Smooth muscle cell (in vitro differentiated cells): Measurements from ENCODE around the gene CRYGA. TPM values are rescaled to one million over a fixed set of nuclear protein-coding genes. Genes with fewer than 3 reads are reported as not detected.
A peak's percentile ranks its signal among the peaks of the same experiment; 100 is the strongest.

Experiments
- DNase-seq: peaks from one replicate; lab custom pipeline; 2025; ENCODE audit not compliant: unreplicated experiment; lab: John Stamatoyannopoulos, UW
- H2AFZ ChIP-seq: fragments of 200-600 bp; sonication (generic); 2 replicates; pipeline ENCODE4 v1.6.0; 2016; ENCODE audit warnings: antibody characterized with exemption, low read depth, mild to moderate bottlenecking
- H3F3A ChIP-seq: fragments of 200-600 bp; sonication (generic); 2 replicates; pipeline ENCODE4 v1.6.0; 2017; ENCODE audit warnings: antibody characterized with exemption, low read depth
- H3K27ac ChIP-seq: fragments of 200-600 bp; sonication (generic); 2 replicates; pipeline ENCODE4 v1.5.1; 2016; ENCODE audit warnings: low read depth, mild to moderate bottlenecking
- H3K27me3 ChIP-seq: fragments of 200-600 bp; sonication (generic); 2 replicates; pipeline ENCODE4 v1.6.1; 2016; ENCODE audit warnings: low read depth, mild to moderate bottlenecking
- H3K36me3 ChIP-seq: fragments of 200-600 bp; sonication (generic); 2 replicates; pipeline ENCODE4 v1.5.1; 2016; ENCODE audit warnings: low read depth
- H3K4me1 ChIP-seq: fragments of 200-600 bp; sonication (generic); 2 replicates; pipeline ENCODE4 v1.5.1; 2016; ENCODE audit warnings: low read depth
- H3K4me2 ChIP-seq: fragments of 200-600 bp; sonication (generic); 2 replicates; pipeline ENCODE4 v1.6.0; 2016; ENCODE audit warnings: mild to moderate bottlenecking
- H3K4me3 ChIP-seq: fragments of 200-600 bp; sonication (generic); 2 replicates; pipeline ENCODE4 v1.5.1; 2016; ENCODE audit warnings: mild to moderate bottlenecking
- H3K79me2 ChIP-seq: fragments of 200-600 bp; sonication (generic); 2 replicates; pipeline ENCODE4 v1.6.0; 2016; ENCODE audit warnings: low read depth, mild to moderate bottlenecking
- H3K9ac ChIP-seq: fragments of 200-600 bp; sonication (generic); 2 replicates; pipeline ENCODE4 v1.6.0; 2016; ENCODE audit warnings: low read depth
- H3K9me3 ChIP-seq: fragments of 200-600 bp; sonication (generic); replicated peaks from 2 replicates; pipeline ENCODE4 v1.5.1; 2016; ENCODE audit warnings: low read depth
- H4K20me1 ChIP-seq: fragments of 200-600 bp; sonication (generic); 2 replicates; pipeline ENCODE4 v1.6.0; 2016; ENCODE audit warnings: low read depth
- CTCF ChIP-seq: fragments of 200-600 bp; sonication (generic); IDR thresholded peaks from 2 replicates; pipeline ENCODE4 v1.5.1; 2017; ENCODE audit warnings: borderline replicate concordance, mild to moderate bottlenecking, antibody characterized with exemption; ENCODE audit not compliant: insufficient read depth, poor library complexity, severe bottlenecking
- WGBS: methylation state at CpG from one replicate; pipeline ENCODE4 v1.1.7; 2016; ENCODE audit warnings: low lambda C conversion rate; 5-methylcytosine and 5-hydroxymethylcytosine counted together
- polyA plus RNA-seq: library from polyadenylated mRNA; unstranded; fragments of >200 nt; fragmentation: Nextera tagmentation; extraction: Ambion mirVana; gene quantifications from 2 replicates; pipeline ENCODE4 v1.2.1, GENCODE V29; 2016
- total RNA-seq: library from RNA; depleted of rRNA; stranded (reverse); fragments of >200 nt; gene quantifications from 2 replicates; pipeline ENCODE4 v1.2.3, GENCODE V29; 2014

The CRYGA gene
- total and polyA plus RNA-seq, 2 experiments from 2014 or later, result not detected

GRCh38 chr2:208135794-208136715 lies 27.3 kb downstream of the CRYGA start:
- no peaks in the 10 kb centered on the region for H4K20me1 ChIP-seq
- no peak overlapping the region for H3K9ac ChIP-seq
- no peaks in the 10 kb centered on the region for H3K27me3 ChIP-seq
- peaks cover 10% of the 10 kb centered on the region for H3F3A ChIP-seq
- H3K4me2 ChIP-seq, result peak overlapping the region; percentile 23
- DNase-seq, result no peak
- H3K27ac ChIP-seq, result peak overlapping the region; percentile 39
- no peaks in the 10 kb centered on the region for H3K4me1 ChIP-seq
- WGBS, result 47% methylated on average over 11 of the region's 11 CpGs
- TF ChIP-seq CTCF, result no peak
- no peak overlapping the region for H3K4me3 ChIP-seq
- H2AFZ ChIP-seq, result no peak overlapping the region
- H3K79me2 ChIP-seq, result no peaks in the 10 kb centered on the region
- no peaks in the 10 kb centered on the region for H3K9me3 ChIP-seq
- no peaks in the 10 kb centered on the region for H3K36me3 ChIP-seq

- 40% methylated on average over 8 of the region's 8 CpGs for WGBS
- no peaks in the 10 kb centered on the region for H3K4me1 ChIP-seq
- H3K79me2 ChIP-seq, result no peaks in the 10 kb centered on the region
- H3K9me3 ChIP-seq, result no peaks in the 10 kb centered on the region
- no peaks in the 10 kb centered on the region for H3K36me3 ChIP-seq
- H3K4me3 ChIP-seq, result no peak overlapping the region
- no peak overlapping the region for H3K27ac ChIP-seq
- TF ChIP-seq CTCF, result no peak
- H3K4me2 ChIP-seq, result peak overlapping the region; percentile 4
- H4K20me1 ChIP-seq, result no peaks in the 10 kb centered on the region
- peaks cover 14% of the 10 kb centered on the region for H3F3A ChIP-seq
- no peak for DNase-seq
- H3K27me3 ChIP-seq, result no peaks in the 10 kb centered on the region
- no peak overlapping the region for H2AFZ ChIP-seq
- H3K9ac ChIP-seq, result no peak overlapping the region
Observed at GRCh38 chr2:208134928-208135586, 28.3 kb downstream of the CRYGA start.

GRCh38 chr2:208130712-208131110 lies 32.7 kb downstream of the CRYGA start:
- WGBS, result 23% methylated on average over 6 of the region's 6 CpGs
- no peaks in the 10 kb centered on the region for H3K4me1 ChIP-seq
- no peaks in the 10 kb centered on the region for H3K9me3 ChIP-seq
- no peak overlapping the region for H3K4me3 ChIP-seq
- peaks cover 4% of the 10 kb centered on the region for H3F3A ChIP-seq
- H4K20me1 ChIP-seq, result no peaks in the 10 kb centered on the region
- no peaks in the 10 kb centered on the region for H3K27me3 ChIP-seq
- peak overlapping the region; percentile 55 for H3K4me2 ChIP-seq
- no peaks in the 10 kb centered on the region for H3K36me3 ChIP-seq
- no peak overlapping the region for H3K9ac ChIP-seq
- peak overlapping the region; percentile 21 for H3K27ac ChIP-seq
- H3K79me2 ChIP-seq, result no peaks in the 10 kb centered on the region
- DNase-seq, result no peak
- H2AFZ ChIP-seq, result peak overlapping the region; percentile 16
- TF ChIP-seq CTCF, result no peak
